Fibroblast of the aortic adventitia (primary cell): ENCODE data around the gene SNRPA. TPM values are rescaled to one million over a fixed set of nuclear protein-coding genes. Genes with fewer than 3 reads are reported as not detected.
A peak's percentile ranks its signal among the peaks of the same experiment; 100 is the strongest.

Experiments
- DNase-seq: peaks from one replicate; pipeline ENCODE4 v3.0.0-alpha.2; 2010; ENCODE audit warnings: low read depth
- H3K4me3 ChIP-seq: 2 replicates; pipeline ENCODE4 v1.5.1; 2011; ENCODE audit warnings: low read depth, mild to moderate bottlenecking, control low read depth, low read length, moderate library complexity
- total RNA-seq: library from RNA; depleted of rRNA; stranded (reverse); fragments of >200 nt; gene quantifications from 2 replicates; pipeline ENCODE4 v1.2.3, GENCODE V29; 2012; ENCODE audit warnings: low replicate concordance
- TF ChIP-seq, protein P1 (sequence below): IDR thresholded peaks from 2 replicates; pipeline ENCODE4 v1.5.1; 2011; ENCODE audit warnings: mild to moderate bottlenecking, low read length, control low read depth, inconsistent platforms; ENCODE audit not compliant: insufficient read depth

Gene SNRPA
- total RNA-seq, 1 donor = 29.8 TPM

DNA sequence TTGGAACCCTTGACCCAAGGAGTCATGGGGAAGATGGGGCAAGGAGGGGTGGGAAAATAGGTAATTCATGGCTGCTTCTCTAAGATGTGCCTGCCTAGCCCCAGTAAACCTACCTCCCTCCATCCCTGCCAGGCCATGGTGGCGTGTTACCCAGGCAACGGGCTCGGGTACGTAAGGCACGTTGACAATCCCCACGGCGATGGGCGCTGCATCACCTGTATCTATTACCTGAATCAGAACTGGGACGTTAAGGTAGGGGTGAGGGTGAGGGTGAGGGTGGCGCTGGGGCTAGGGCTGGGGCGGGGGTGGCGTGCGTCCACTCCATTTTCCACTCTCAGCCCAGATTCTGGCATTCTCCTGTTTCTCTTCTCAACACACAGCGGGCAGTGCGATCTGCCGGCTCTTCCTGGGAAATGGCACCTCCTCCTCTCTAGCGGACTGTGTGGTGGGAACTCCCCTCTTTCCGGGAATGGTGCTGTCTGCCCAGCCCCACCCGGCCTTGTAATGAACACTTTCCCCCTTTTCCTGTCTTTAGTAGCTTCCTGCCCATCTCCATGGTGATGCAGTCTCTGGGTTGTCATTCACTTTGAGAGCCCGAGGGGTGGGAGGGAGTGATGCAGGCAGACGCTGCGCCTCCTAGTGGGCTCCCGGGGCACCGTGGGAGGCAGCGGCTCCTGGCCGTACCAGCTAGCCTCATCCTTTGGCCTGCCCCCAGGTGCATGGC, 55.6 kb downstream of the SNRPA start:
- DNase-seq = peak; percentile 94
- TF ChIP-seq, protein P1, sequence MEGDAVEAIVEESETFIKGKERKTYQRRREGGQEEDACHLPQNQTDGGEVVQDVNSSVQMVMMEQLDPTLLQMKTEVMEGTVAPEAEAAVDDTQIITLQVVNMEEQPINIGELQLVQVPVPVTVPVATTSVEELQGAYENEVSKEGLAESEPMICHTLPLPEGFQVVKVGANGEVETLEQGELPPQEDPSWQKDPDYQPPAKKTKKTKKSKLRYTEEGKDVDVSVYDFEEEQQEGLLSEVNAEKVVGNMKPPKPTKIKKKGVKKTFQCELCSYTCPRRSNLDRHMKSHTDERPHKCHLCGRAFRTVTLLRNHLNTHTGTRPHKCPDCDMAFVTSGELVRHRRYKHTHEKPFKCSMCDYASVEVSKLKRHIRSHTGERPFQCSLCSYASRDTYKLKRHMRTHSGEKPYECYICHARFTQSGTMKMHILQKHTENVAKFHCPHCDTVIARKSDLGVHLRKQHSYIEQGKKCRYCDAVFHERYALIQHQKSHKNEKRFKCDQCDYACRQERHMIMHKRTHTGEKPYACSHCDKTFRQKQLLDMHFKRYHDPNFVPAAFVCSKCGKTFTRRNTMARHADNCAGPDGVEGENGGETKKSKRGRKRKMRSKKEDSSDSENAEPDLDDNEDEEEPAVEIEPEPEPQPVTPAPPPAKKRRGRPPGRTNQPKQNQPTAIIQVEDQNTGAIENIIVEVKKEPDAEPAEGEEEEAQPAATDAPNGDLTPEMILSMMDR = peak; percentile 92
- peak overlapping the region; percentile 22 for H3K4me3 ChIP-seq

GRCh38 chr19:40807147-40808020, 56.4 kb downstream of the SNRPA start:
- TF ChIP-seq, protein P1 = peak; percentile 37
- DNase-seq = no peak
- H3K4me3 ChIP-seq = no peak overlapping the region

GRCh38 chr19:40808021-40808325, 57.0 kb downstream of the SNRPA start:
- no peak for DNase-seq
- TF ChIP-seq, protein P1 = no peak
- no peak overlapping the region for H3K4me3 ChIP-seq

DNA sequence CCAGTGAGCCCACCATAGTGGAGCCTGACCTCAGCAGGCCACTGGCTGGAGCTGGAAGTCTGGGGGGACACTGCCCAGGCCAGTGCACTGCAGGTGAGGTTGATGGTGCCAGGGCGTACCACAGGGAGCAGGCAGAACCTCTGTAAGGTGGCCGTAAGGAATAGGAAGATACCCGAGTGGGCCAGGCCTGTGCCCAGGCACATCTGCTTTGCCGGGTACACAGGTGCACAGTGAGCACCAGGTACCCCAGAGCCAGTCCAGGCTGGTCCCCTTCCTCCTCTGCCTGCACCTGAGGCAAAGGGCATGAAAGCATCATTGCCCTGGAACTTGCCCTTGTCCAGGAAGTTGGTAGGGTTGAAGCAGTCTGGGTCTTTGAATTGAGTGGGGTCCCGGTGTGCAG, 57.5 kb downstream of the SNRPA start:
- H3K4me3 ChIP-seq = no peak overlapping the region
- DNase-seq = no peak
- TF ChIP-seq, protein P1 = no peak

- TF ChIP-seq, protein P1 = no peak
- no peak overlapping the region for H3K4me3 ChIP-seq
Measured at GRCh38 chr19:40809358-40810086, 58.5 kb downstream of the SNRPA start.

GRCh38 chr19:40810160-40810559, 59.2 kb downstream of the SNRPA start:
- H3K4me3 ChIP-seq = peak overlapping the region; percentile 41
- no peak for DNase-seq
- TF ChIP-seq, protein P1 = no peak

More at GRCh38 chr19:40809358-40810086, 58.5 kb downstream of the SNRPA start:
- no peak for DNase-seq

DNA sequence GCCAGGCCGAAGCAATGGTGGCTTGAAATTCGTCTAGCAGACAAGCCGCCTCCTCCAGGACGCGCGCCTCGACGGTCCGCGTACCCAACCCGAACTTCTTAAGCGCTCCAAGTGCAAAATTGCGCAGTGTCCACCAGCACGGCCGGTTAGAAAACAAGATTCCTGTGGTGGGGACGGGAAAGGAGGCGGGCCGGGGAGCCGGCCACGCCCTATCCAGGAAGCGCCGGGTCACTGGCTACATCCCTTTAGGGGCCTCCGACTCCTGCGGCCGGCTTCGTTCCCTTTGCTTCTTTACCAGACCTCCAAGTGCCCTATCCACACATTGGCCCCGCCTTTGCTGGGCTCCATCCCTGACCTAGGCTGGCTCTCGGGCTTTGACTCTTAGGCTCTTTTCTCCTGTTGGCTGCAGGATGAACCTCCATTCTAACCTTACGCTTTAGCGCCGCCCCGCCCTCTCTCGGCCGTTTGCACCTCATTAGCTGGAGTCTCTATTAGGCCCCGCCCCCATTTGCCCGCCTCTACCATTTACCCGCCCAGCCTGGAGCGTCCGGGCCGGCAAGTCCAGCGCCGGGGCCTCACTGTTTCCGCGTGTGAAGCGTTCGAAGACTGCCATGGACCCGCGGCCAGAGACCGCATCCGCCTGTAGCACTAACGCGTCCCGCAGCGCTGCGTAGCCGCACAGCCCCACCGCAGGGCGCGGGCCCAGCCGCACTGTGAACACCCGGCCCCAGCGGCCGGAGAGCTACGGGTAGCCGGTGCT, 59.8 kb downstream of the SNRPA start:
- DNase-seq = peak; percentile 72
- H3K4me3 ChIP-seq = peak overlapping the region; percentile 48
